Gastrocnemius medialis (tissue), 4 donors: ENCODE measurements around the gene TMBIM1. TPM values are rescaled to one million over a fixed set of nuclear protein-coding genes. Genes with fewer than 3 reads are reported as not detected.
A peak's percentile ranks its signal among the peaks of the same experiment; 100 is the strongest.

Experiments
- ATAC-seq, 2 donors: fragments of 150-250 bp; one replicate each; pipeline ENCODE4 v1.9.1; 2016
- DNase-seq, 2 donors: peaks; one replicate each; pipeline ENCODE4 v3.0.0-alpha.2; 2019
- H3K27ac ChIP-seq, 4 donors: fragments of 200-600 bp; sonication (generic); 1 replicate in 1 of 4; 2 replicates in 3 of 4; pipeline ENCODE4 v1.5.1; 2016 to 2018; ENCODE audit warnings: mild to moderate bottlenecking in 2 of 4, moderate library complexity in 1 of 4
- H3K27me3 ChIP-seq, 3 donors: fragments of 200-600 bp; sonication (generic) in 2 of 3; 1 replicate in 1 of 3; 2 replicates in 2 of 3; pipeline versions ENCODE4 v1.5.1 to v1.6.0; 2016 to 2019; ENCODE audit warnings: mild to moderate bottlenecking in 1 of 3, moderate library complexity in 1 of 3
- H3K36me3 ChIP-seq, 2 donors: fragments of 200-600 bp; sonication (generic) in 1 of 2; one replicate each; pipeline ENCODE4 v1.5.1; 2017 to 2018
- H3K4me1 ChIP-seq, 2 donors: fragments of 200-600 bp; sonication (generic) in 1 of 2; one replicate each; pipeline ENCODE4 v1.5.1; 2016 to 2017; ENCODE audit warnings: mild to moderate bottlenecking in 2 of 2
- H3K4me3 ChIP-seq, 4 donors: fragments of 200-600 bp; sonication (generic) in 3 of 4; 1 replicate in 1 of 4; 2 replicates in 3 of 4; pipeline ENCODE4 v1.5.1; 2016 to 2019; ENCODE audit warnings: mild to moderate bottlenecking in 2 of 4
- H3K9me3 ChIP-seq, 3 donors: fragments of 200-600 bp; sonication (generic) in 2 of 3; 1 replicate in 1 of 3; 2 replicates in 2 of 3; pipeline ENCODE4 v1.5.1; 2016 to 2019
- POLR2A ChIP-seq, 2 donors: fragments of 450-650 bp; IDR thresholded peaks; one replicate each; pipeline ENCODE4 v1.6.1; 2017; ENCODE audit warnings: antibody characterized with exemption in 2 of 2, mild to moderate bottlenecking in 2 of 2, moderate library complexity in 2 of 2
- in situ Hi-C, 4 donors: fragments of 200-750 bp; cut with MboI; loops; one replicate each; pipeline versions ENCODE4 v1.15.0 to v1.8.0; 2017; ENCODE audit warnings: low sequenced_read_pairs in 4 of 4
- intact Hi-C: fragments of 100-400 bp; cut with DNase I; formaldehyde crosslinking; loops from one replicate; pipeline ENCODE4 v1.15.1; 2023; ENCODE audit warnings: low total_unique reads
- total RNA-seq, 4 donors: library from RNA; depleted of rRNA; stranded (reverse); fragments of >200 nt; gene quantifications; one replicate each; pipeline versions ENCODE4 v1.1.0 to v1.2.3, GENCODE V29; 2016
- TF ChIP-seq, protein P1 (sequence below), 5 experiments: fragments of 450-650 bp in 3 of 5; fragments of 200-600 bp in 2 of 5; sonication (generic) in 2 of 5; IDR thresholded peaks in 4 of 5; conservative IDR thresholded peaks in 1 of 5; 1 replicate in 4 of 5; 2 replicates in 1 of 5; pipeline ENCODE4 v1.5.1; 2016 to 2019; ENCODE audit warnings: antibody characterized with exemption in 5 of 5, mild to moderate bottlenecking in 3 of 5, moderate library complexity in 3 of 5

The TMBIM1 gene
- total RNA-seq, 4 donors from 2014 or later: 142 to 296 (median 215) TPM

DNA sequence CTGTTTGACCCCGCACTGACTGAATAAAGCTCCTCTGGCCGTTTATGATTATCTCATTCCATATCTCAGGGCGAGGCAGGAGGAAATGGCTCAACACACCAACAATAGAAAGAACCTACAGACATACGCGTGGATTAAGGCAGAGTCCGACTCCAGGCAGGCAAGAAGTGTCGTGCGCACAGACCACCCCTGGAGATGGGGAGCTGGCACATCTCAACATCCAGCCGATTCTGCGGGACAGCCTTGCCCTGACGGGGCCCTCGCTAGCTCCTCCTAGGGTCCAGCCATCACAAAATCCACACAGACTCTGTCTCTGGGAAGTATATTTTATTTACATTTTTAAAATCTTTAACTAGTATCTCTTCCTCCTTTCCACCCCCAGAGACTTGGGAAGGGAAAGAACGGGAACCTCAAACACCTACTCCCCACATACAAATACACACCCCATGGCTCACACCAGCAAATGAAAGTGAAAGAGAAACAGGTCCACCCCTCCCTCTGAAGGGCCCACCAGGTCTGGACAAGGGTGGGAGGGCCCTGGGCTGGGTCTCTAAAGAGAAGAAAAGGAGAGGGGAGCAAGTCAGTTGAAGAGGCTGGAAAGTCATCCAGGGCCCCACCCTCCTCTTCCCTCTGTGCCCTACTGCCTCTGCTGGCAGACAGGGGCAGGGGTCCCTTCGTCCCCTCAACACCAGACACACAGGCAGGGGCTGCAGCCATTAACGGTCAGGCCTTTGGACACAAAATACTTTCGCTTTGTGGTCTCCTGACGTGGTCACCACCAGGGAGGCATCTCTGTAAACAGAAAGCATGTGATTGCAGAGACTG is 28.3 kb downstream of the TMBIM1 start:
- ATAC-seq: no peak
- peaks cover 0 to 47% of the 10 kb centered on the region in 2 donors for H3K36me3 ChIP-seq
- intact Hi-C loops (no loop called here), in situ Hi-C loops (loop anchor here in 1 of 4 donors (10.0 kb wide), 1 partner anchor 79 kb away; no protein-coding TSS in a partner anchor)
- H3K4me1 ChIP-seq: peaks cover 18 to 31% of the 10 kb centered on the region in 2 donors
- no peak overlapping the region for H3K4me3 ChIP-seq
- no peaks in the 10 kb centered on the region for H3K9me3 ChIP-seq
- H3K27me3 ChIP-seq: no peaks in the 10 kb centered on the region
- H3K27ac ChIP-seq: no peak overlapping the region
- DNase-seq: peak in 1 of 2 donors; percentile 5
- TF ChIP-seq, protein P1, sequence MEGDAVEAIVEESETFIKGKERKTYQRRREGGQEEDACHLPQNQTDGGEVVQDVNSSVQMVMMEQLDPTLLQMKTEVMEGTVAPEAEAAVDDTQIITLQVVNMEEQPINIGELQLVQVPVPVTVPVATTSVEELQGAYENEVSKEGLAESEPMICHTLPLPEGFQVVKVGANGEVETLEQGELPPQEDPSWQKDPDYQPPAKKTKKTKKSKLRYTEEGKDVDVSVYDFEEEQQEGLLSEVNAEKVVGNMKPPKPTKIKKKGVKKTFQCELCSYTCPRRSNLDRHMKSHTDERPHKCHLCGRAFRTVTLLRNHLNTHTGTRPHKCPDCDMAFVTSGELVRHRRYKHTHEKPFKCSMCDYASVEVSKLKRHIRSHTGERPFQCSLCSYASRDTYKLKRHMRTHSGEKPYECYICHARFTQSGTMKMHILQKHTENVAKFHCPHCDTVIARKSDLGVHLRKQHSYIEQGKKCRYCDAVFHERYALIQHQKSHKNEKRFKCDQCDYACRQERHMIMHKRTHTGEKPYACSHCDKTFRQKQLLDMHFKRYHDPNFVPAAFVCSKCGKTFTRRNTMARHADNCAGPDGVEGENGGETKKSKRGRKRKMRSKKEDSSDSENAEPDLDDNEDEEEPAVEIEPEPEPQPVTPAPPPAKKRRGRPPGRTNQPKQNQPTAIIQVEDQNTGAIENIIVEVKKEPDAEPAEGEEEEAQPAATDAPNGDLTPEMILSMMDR (IDR thresholded peaks at IDR 0.05 in 4 of 5, conservative IDR thresholded peaks at IDR 0.05 in 1 of 5): no peak
- no peak for TF ChIP-seq POLR2A (IDR thresholded peaks at IDR 0.05)

DNA sequence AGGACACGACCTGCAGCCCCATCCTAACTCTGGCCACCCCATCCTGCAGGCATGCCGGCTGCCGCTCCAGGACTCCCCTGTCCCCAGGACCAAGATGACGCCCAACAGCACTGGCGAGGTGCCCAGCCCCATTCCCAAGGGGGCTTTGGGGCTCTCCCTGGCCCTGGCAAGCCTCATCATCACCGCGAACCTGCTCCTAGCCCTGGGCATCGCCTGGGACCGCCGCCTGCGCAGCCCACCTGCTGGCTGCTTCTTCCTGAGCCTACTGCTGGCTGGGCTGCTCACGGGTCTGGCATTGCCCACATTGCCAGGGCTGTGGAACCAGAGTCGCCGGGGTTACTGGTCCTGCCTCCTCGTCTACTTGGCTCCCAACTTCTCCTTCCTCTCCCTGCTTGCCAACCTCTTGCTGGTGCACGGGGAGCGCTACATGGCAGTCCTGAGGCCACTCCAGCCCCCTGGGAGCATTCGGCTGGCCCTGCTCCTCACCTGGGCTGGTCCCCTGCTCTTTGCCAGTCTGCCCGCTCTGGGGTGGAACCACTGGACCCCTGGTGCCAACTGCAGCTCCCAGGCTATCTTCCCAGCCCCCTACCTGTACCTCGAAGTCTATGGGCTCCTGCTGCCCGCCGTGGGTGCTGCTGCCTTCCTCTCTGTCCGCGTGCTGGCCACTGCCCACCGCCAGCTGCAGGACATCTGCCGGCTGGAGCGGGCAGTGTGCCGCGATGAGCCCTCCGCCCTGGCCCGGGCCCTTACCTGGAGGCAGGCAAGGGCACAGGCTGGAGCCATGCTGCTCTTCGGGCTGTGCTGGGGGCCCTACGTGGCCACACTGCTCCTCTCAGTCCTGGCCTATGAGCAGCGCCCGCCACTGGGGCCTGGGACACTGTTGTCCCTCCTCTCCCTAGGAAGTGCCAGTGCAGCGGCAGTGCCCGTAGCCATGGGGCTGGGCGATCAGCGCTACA is 29.4 kb downstream of the TMBIM1 start:
- H3K4me1 ChIP-seq: peaks cover 18 to 29% of the 10 kb centered on the region in 2 donors

DNA sequence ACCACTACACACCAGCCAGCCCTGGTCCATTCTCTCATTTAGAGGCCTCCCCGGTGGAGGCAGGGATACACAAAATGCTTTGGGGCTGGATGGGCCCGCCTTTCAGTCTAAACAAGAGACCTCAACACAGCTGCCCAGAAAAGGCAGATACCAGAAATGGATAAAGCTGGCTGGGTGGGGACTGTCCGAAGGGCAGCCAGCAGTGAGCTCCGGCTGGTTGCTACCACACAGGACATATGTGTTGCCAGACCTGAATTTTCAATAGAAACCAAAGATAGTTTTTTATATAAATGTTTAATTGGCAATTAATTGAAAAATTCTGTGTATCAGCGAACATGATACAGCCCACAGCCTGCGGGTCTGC is 30.1 kb downstream of the TMBIM1 start:
- TF ChIP-seq, protein P1 (IDR thresholded peaks at IDR 0.05 in 4 of 5, conservative IDR thresholded peaks at IDR 0.05 in 1 of 5): no peak
- TF ChIP-seq POLR2A (IDR thresholded peaks at IDR 0.05): no peak
- H3K36me3 ChIP-seq: peaks cover 0 to 41% of the 10 kb centered on the region in 2 donors
- H3K27ac ChIP-seq: no peak overlapping the region
- no peak for DNase-seq
- ATAC-seq: no peak
- in situ Hi-C loops: loop anchor here in 1 of 4 donors (10.0 kb wide), 1 partner anchor 77 kb away; no protein-coding TSS in a partner anchor
- H3K9me3 ChIP-seq: no peaks in the 10 kb centered on the region
- no peaks in the 10 kb centered on the region for H3K27me3 ChIP-seq
- intact Hi-C loops: no loop called here
- H3K4me3 ChIP-seq: no peak overlapping the region
- H3K4me1 ChIP-seq: peaks cover 22 to 26% of the 10 kb centered on the region in 2 donors

More for the DNA sequence above, 29.4 kb downstream of the TMBIM1 start:
- ATAC-seq: no peak
- in situ Hi-C loops (loop anchor here in 1 of 4 donors (10.0 kb wide), 1 partner anchor 78 kb away; no protein-coding TSS in a partner anchor), intact Hi-C loops (no loop called here)
- Histone ChIP-seq H3K27ac (no peak overlapping the region), H3K9me3 (no peaks in the 10 kb centered on the region), H3K4me3 (no peak overlapping the region), H3K27me3 (no peaks in the 10 kb centered on the region), H3K36me3 (peaks cover 0 to 47% of the 10 kb centered on the region in 2 donors)
- TF ChIP-seq POLR2A (IDR thresholded peaks at IDR 0.05): no peak
- TF ChIP-seq, protein P1 (IDR thresholded peaks at IDR 0.05 in 4 of 5, conservative IDR thresholded peaks at IDR 0.05 in 1 of 5): no peak
- DNase-seq: peak in 1 of 2 donors; percentile 19

DNA sequence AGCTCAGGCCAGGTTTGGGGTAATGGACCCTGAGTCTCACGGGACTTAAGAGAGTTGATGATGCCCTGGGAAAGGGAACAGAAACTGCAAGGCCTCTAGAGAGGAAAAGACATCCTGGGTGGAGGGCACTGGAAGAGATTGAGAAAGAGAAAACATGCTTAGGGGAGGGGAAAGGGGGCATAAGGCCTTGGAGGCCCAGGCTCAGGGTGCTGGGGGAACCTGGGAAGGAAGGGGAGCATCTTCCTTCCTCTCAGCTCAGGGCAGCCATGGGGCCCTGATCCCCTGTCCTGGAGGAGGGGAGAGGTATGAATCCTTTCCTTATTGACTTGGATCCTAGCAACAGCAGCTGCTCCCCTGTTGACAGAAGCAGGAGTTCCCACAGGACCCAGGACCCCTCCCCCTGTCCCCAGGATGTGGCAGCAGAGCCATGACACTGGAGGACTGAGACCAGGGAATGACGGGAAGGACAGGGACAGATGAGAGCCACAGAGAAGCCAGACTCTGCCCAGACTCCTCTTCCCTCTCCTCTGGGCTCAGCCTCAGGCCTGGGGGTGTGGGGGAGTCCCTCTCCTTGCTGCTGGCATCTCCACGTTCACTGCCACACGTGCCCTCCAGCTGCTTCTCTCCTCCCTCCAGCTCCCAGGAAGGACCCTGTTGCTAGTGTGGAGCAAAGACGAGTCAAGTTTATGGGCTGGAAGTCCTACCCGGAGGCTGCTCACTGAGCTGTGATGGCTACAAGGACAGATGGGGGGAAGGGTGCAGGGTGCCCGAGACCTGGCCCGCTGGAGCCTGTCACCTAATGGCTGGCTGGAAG is 30.7 kb downstream of the TMBIM1 start:
- in situ Hi-C loops: loop anchor here in 1 of 4 donors (10.0 kb wide), 1 partner anchor 77 kb away; no protein-coding TSS in a partner anchor
- H3K27ac ChIP-seq: peak overlapping the region in 3 of 4 donors; percentile 75 to 83 (median 76)
- peaks cover 24 to 25% of the 10 kb centered on the region in 2 donors for H3K4me1 ChIP-seq
- no peaks in the 10 kb centered on the region for H3K27me3 ChIP-seq
- ATAC-seq (no peak), DNase-seq (peak in 1 of 2 donors; percentile 10)
- H3K9me3 ChIP-seq: no peaks in the 10 kb centered on the region
- peaks cover 0 to 36% of the 10 kb centered on the region in 2 donors for H3K36me3 ChIP-seq
- TF ChIP-seq POLR2A (IDR thresholded peaks at IDR 0.05): no peak
- TF ChIP-seq, protein P1 (IDR thresholded peaks at IDR 0.05 in 4 of 5, conservative IDR thresholded peaks at IDR 0.05 in 1 of 5): no peak
- intact Hi-C loops: no loop called here
- H3K4me3 ChIP-seq: no peak overlapping the region
